GM23338 (cell line): ENCODE data around the gene PCNT. TPM values are rescaled to one million over a fixed set of nuclear protein-coding genes. Genes with fewer than 3 reads are reported as not detected.
A peak's percentile ranks its signal among the peaks of the same experiment; 100 is the strongest.

ENCODE experiments used
- ATAC-seq: fragments of 200-7000 bp; cut with Tn5 transposase; 3 replicates; pipeline ENCODE4 v1.9.1; 2020
- DNase-seq: peaks from one replicate; pipeline ENCODE4 v3.0.0-alpha.2; 2015; ENCODE audit warnings: low spot score
- H2AFZ ChIP-seq: fragments of 200-600 bp; sonication (generic); 2 replicates; pipeline ENCODE4 v1.8.0; 2016; ENCODE audit warnings: antibody characterized with exemption, mild to moderate bottlenecking, moderate library complexity
- H3F3A ChIP-seq: fragments of 200-600 bp; sonication (generic); replicated peaks from 2 replicates; pipeline ENCODE4 v1.8.0; 2017; ENCODE audit warnings: antibody characterized with exemption, mixed run types, low read depth
- H3K27ac ChIP-seq: fragments of 200-600 bp; sonication (generic); 2 replicates; pipeline ENCODE4 v1.6.1; 2016; ENCODE audit warnings: low read depth
- H3K27me3 ChIP-seq: fragments of 200-600 bp; sonication (generic); 2 replicates; pipeline ENCODE4 v1.8.0; 2016; ENCODE audit warnings: mild to moderate bottlenecking, mixed run types, moderate library complexity; ENCODE audit not compliant: insufficient read depth
- H3K36me3 ChIP-seq: fragments of 200-600 bp; sonication (generic); 2 replicates; pipeline ENCODE4 v1.8.0; 2016; ENCODE audit warnings: mild to moderate bottlenecking; ENCODE audit not compliant: insufficient read depth
- H3K4me1 ChIP-seq: fragments of 200-600 bp; sonication (generic); 2 replicates; pipeline ENCODE4 v1.8.0; 2016; ENCODE audit warnings: mild to moderate bottlenecking, moderate library complexity; ENCODE audit not compliant: insufficient read depth
- H3K4me2 ChIP-seq: fragments of 200-600 bp; sonication (generic); 2 replicates; pipeline ENCODE4 v1.7.1; 2017; ENCODE audit warnings: mixed run types
- H3K4me3 ChIP-seq: fragments of 200-600 bp; sonication (generic); 2 replicates; pipeline ENCODE4 v1.6.1; 2016; ENCODE audit warnings: mixed run types
- H3K79me2 ChIP-seq: fragments of 200-600 bp; sonication (generic); replicated peaks from 2 replicates; pipeline ENCODE4 v1.8.0; 2017; ENCODE audit warnings: mild to moderate bottlenecking; ENCODE audit not compliant: insufficient read depth
- H3K9me2 ChIP-seq: fragments of 200-600 bp; sonication (generic); 2 replicates; pipeline ENCODE4 v1.8.0; 2017; ENCODE audit not compliant: insufficient read depth
- H4K20me1 ChIP-seq: fragments of 200-600 bp; sonication (generic); replicated peaks from 2 replicates; pipeline ENCODE4 v1.8.0; 2017; ENCODE audit warnings: mild to moderate bottlenecking; ENCODE audit not compliant: insufficient read depth
- H3K27ac Mint-ChIP-seq: 2 replicates; pipeline ENCODE4 v1.8.0; 2020; ENCODE audit warnings: inconsistent platforms, mild to moderate bottlenecking, moderate library complexity, mixed read lengths
- H3K27me3 Mint-ChIP-seq: 3 replicates; pipeline ENCODE4 v1.8.0; 2022; ENCODE audit warnings: low read depth, mild to moderate bottlenecking, moderate library complexity, mixed read lengths, inconsistent platforms; ENCODE audit not compliant: insufficient read depth, poor library complexity
- H3K36me3 Mint-ChIP-seq: 3 replicates; pipeline ENCODE4 v1.8.0; 2021; ENCODE audit warnings: low read depth, mild to moderate bottlenecking, inconsistent platforms, moderate library complexity, mixed read lengths
- H3K4me1 Mint-ChIP-seq: 3 replicates; pipeline ENCODE4 v1.8.0; 2020; ENCODE audit warnings: mild to moderate bottlenecking, inconsistent platforms, mixed read lengths
- H3K4me3 Mint-ChIP-seq: 3 replicates; pipeline ENCODE4 v1.8.0; 2021; ENCODE audit warnings: moderate library complexity, mild to moderate bottlenecking, inconsistent platforms, mixed read lengths
- H3K9me3 Mint-ChIP-seq: 3 replicates; pipeline ENCODE4 v1.8.0; 2020; ENCODE audit warnings: moderate library complexity, mild to moderate bottlenecking, inconsistent platforms, mixed read lengths
- CREB1 ChIP-seq: fragments of 250-450 bp; sonication (Bioruptor Pico); IDR thresholded peaks from 2 replicates; pipeline ENCODE4 v1.5.0; 2020; ENCODE audit warnings: low read depth, mild to moderate bottlenecking, moderate library complexity
- ETS1 ChIP-seq: IDR thresholded peaks from 2 replicates; pipeline ENCODE4 v1.6.1; 2016; ENCODE audit warnings: antibody characterized with exemption
- EZH2phosphoT487 ChIP-seq: fragments of 200-600 bp; sonication (generic); IDR thresholded peaks from one replicate; pipeline ENCODE4 v1.8.1; 2018; ENCODE audit warnings: antibody characterized with exemption; ENCODE audit not compliant: unreplicated experiment
- JUNB ChIP-seq: IDR thresholded peaks from one replicate; pipeline ENCODE4 v1.6.1; 2016; ENCODE audit warnings: antibody characterized with exemption; ENCODE audit not compliant: unreplicated experiment
- NANOG ChIP-seq: IDR thresholded peaks from 2 replicates; pipeline ENCODE4 v1.6.1; 2016; ENCODE audit warnings: antibody characterized with exemption, borderline replicate concordance
- REST ChIP-seq: IDR thresholded peaks from one replicate; pipeline ENCODE4 v1.6.1; 2018; ENCODE audit warnings: antibody characterized with exemption; ENCODE audit not compliant: unreplicated experiment
- STAT1 ChIP-seq: IDR thresholded peaks from one replicate; pipeline ENCODE4 v1.6.1; 2016; ENCODE audit warnings: antibody characterized with exemption; ENCODE audit not compliant: unreplicated experiment
- ZNF114 ChIP-seq: fragments of 250-450 bp; sonication (Bioruptor Pico); IDR thresholded peaks from 2 replicates; pipeline ENCODE4 v1.5.0; 2020; ENCODE audit warnings: mild to moderate bottlenecking, moderate library complexity
- ZNF331 ChIP-seq: fragments of 250-450 bp; sonication (Bioruptor Pico); IDR thresholded peaks from 2 replicates; pipeline ENCODE4 v1.5.0; 2020; ENCODE audit warnings: low read depth, mild to moderate bottlenecking, moderate library complexity
- ZNF462 ChIP-seq: fragments of 250-450 bp; sonication (Bioruptor Pico); IDR thresholded peaks from 2 replicates; pipeline ENCODE4 v1.5.0; 2020; ENCODE audit warnings: mild to moderate bottlenecking, moderate library complexity
- polyA plus RNA-seq: library from polyadenylated mRNA; unstranded; fragments of >200 nt; fragmentation: Nextera tagmentation; extraction: Ambion mirVana; gene quantifications from 2 replicates; pipeline ENCODE4 v1.2.1, GENCODE V29; 2016
- total RNA-seq: library from RNA; depleted of rRNA; stranded (reverse); fragments of >200 nt; shearing (Covaris generic); gene quantifications from 2 replicates; pipeline ENCODE4 v1.2.3, GENCODE V29; 2014

PCNT gene
- total and polyA plus RNA-seq, 2 experiments from 2014 or later: 39.6 to 46.1 TPM

- no peak for TF ChIP-seq REST
- no peak for TF ChIP-seq ETS1
- TF ChIP-seq ZNF114: no peak
- no peak for TF ChIP-seq ZNF462 (CRISPR knock-in tag)
- TF ChIP-seq CREB1: no peak
- TF ChIP-seq STAT1: no peak
- TF ChIP-seq NANOG: no peak
- no peak for TF ChIP-seq JUNB
- no peak for TF ChIP-seq EZH2phosphoT487
- no peak for TF ChIP-seq ZNF331 (CRISPR knock-in tag)
- H3K27ac Mint-ChIP-seq: no peak overlapping the region
- H3K36me3 ChIP-seq: no peaks in the 10 kb centered on the region
- no peaks in the 10 kb centered on the region for H3K79me2 ChIP-seq
- H3K4me3 Mint-ChIP-seq: no peak overlapping the region
- no peak for DNase-seq
- H3K36me3 Mint-ChIP-seq: peaks cover 35% of the 10 kb centered on the region
- no peaks in the 10 kb centered on the region for H3F3A ChIP-seq
- no peak overlapping the region for H2AFZ ChIP-seq
- H3K9me2 ChIP-seq: no peaks in the 10 kb centered on the region
- no peaks in the 10 kb centered on the region for H4K20me1 ChIP-seq
- H3K4me3 ChIP-seq: no peak overlapping the region
- H3K4me1 Mint-ChIP-seq: no peaks in the 10 kb centered on the region
- ATAC-seq: no peak; the same call in 2 of the 3 replicates
- no peaks in the 10 kb centered on the region for H3K4me1 ChIP-seq
- peaks cover 11% of the 10 kb centered on the region for H3K27me3 Mint-ChIP-seq
- H3K4me2 ChIP-seq: no peak overlapping the region
- peak overlapping the region; percentile 42; the same call in 1 of the 2 replicates for H3K27ac ChIP-seq
- H3K27me3 ChIP-seq: no peaks in the 10 kb centered on the region
- no peaks in the 10 kb centered on the region for H3K9me3 Mint-ChIP-seq
Observed at GRCh38 chr21:46392921-46393320, 69.0 kb downstream of the PCNT start.
